H4 (cell line): ENCODE measurements around the gene UGT2A1. TPM values are rescaled to one million over a fixed set of nuclear protein-coding genes. Genes with fewer than 3 reads are reported as not detected.
A peak's percentile ranks its signal among the peaks of the same experiment; 100 is the strongest.

Source experiments
- DNase-seq: peaks from one replicate; pipeline ENCODE4 v3.0.0-alpha.2; 2015; ENCODE audit warnings: low spot score
- total RNA-seq: library from RNA; depleted of rRNA; stranded (reverse); fragments of >200 nt; shearing (Covaris generic); gene quantifications from 2 replicates; pipeline ENCODE4 v1.2.3, GENCODE V29; 2014; rRNA removed

The UGT2A1 gene
- total RNA-seq, 1 experiment from 2014 or later, result not detected

DNA sequence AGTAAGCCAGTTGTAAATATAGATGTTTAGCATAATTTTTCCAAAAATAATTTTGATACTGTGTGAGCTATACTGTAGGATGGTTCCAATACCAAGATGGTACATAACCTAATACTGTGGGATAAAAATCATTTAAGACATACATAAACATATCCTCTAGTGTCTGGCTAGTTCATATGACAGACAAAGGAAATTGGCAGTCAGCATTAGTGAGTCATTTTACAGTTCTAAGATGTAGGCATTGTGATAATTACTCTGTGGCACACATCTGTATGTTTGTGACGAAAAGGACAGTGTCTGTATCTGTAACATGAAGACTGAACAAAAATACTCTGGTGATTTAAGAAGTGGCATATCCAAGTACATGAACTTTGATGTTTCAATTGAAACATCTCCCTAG lies 63.2 kb downstream of the UGT2A1 start:
- DNase-seq, result peak; percentile 10

DNA sequence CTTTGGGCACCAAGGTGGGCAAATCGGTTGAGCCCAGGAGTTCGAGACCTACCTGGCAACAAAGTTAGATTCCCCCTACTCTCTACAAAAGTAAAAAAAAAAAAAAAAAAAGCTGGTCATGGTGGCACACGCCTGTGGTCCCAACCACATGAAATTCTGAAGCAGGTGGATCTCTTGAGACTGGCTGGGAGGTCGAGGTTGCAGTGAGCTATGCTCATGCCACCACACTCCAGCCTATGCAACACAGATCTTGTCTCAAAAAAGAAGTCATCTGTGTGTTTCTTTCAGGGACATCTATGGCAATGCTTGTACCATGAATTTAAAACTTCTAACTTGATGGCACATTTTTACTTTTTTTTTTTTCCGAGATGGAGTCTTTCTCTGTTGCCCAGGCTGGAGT lies 68.9 kb downstream of the UGT2A1 start:
- DNase-seq, result no peak

DNA sequence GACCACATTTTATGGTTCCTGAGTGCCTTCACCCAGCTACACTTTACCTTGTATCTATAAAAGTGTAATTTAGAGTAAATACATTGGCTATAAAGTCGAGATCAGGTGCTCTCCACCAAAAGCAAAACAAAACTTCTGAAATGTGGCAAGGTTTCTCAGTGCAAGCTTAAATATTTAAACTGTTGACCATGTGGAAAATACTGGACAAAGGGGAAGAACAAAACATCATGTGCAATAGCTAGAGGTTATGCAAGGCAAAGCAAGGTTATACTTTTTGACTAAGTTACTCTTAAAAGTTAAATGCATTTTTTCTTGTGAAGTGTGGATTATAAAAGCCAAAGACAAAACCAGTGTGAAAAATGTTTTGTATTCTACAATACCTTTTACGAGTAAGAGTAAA lies 69.5 kb downstream of the UGT2A1 start:
- no peak for DNase-seq

DNA sequence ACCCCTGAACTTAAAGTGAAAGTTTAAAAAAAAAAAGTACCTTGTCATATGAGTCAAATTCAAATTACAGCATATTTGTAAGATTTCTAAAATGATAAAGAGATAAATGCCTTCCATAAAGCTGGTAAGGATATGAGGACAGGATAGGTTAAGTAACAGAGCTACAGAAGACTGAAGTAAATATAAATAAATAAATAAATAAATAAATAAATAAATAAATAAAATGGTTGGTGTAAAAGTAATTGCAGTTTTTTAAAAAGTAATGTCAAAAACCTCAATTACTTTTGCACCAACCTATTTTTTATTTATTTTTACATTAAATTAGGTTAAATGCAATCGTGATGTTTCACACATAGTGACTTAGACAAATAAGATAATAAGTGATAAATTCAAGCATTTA lies 75.8 kb downstream of the UGT2A1 start:
- DNase-seq, result no peak

DNA sequence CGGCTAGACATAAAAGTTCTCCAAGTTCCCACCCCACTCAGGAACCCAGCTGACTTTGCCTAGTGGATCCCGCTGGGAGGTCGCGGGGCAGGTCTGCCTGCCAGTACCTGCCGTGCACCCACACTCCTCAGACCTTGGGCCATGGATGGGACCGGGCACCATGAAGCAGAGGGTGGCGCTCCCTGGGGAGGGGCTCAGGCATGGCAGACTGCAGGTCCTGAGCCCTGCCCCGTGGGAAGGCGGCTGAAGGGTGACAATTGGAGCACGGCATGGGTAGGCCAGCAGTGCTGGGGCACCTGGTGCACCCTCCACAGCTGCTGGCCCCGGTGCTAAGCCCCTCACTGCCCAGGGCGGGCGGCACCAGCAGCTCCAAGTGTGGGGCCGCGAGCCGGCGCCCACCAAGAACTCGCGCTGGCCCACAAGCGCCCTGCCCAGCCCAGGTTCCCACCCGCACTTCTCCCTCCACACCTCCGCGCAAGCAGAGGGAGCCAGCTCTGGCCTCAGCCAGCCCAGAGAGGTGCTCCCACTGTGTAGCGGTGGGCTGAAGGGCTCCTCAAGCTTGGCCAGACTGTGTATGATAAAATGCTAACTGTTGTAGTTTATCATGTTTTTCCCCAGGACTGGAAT lies 76.7 kb downstream of the UGT2A1 start:
- no peak for DNase-seq

DNA sequence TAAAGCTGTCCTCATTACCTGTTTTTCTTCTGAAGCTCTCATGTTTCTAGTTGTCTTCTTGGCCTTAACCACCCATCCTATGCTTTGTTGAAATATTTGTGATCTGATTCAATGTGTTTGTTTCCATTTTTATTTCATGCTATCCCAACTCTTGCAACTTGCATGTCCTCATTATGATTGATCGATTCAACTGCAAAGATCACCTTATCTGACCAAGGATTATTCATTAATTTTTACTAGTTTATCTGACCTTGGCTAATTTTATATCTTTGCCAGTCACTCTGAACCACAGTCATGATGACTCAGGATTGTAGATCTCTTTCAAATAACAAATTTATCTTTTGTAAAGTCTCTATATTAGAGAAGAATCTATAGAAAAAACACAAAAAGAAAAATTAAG lies 84.3 kb downstream of the UGT2A1 start:
- DNase-seq, result no peak

DNA sequence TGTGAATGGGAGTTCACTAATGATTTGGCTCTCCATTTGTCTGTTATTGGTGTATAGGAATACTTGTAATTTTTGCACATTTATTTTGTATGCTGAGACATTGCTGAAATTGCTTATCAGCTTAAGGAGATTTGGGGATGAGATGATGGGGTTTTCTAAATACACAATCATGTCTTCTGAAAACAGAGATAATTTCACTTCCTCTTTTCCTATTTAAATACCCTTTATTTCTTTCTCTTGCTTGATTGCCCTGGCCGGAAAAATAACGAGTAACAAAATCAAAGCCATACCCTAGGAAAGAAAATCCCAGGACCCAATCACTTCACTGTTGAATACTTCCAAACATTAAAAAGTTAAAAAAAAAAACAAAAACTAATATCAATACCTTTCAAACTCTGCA lies 89.6 kb downstream of the UGT2A1 start:
- DNase-seq, result no peak

DNA sequence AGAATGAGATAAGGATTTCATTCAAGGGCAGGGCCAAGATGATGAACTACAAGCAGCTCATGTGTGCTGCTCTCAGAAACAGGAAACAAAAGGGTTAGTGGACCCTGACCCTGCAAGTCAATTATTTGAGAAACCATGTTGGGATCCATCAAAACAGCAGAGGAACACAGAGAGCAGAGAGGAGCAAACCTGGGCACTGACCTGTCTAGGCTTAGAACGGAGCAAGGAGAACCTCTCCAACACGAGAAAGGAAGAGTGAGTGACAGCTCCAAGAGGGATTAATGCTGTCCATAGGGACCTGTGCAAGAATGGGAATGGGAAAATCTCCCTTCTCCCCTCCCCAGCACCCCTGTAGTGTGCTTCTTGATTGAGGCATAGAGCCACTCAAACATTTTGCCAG lies 103.4 kb downstream of the UGT2A1 start:
- DNase-seq, result no peak

DNA sequence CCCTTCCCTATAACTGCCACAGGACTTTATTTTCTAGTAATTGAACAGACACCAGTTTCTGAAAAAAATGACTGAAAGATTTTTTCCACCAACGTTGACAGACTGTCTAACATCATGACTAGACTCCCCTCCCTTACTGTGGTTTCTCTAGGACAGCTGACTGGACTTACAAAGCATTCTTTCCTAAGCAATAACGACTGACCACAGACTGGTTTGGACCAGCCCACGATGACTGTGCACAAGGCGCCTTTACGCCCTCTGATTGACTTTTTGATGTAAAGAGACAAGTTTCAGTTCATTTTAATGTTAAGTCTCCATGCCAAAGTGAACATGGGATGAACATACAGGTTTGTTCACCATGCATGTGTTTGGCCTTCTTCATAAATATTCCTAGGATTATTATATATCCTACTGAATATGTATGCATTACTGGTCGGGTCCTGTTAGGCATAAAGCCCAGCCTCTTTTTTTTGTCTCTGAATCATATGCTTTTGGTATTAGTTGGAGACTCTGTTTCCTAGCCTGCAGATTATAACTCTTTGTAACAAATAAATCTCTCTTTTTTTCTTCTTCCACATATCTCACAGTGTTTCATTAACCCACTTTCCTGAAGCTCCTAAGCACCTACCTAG lies 106.8 kb downstream of the UGT2A1 start:
- peak; percentile 68 for DNase-seq

Other genes starting within 250 kb of the UGT2A1 start
- gene UGT2B4, start 157.3 kb downstream of the UGT2A1 start, total RNA-seq, result 0.39 and 5.2 TPM in 2 replicates
- gene UGT2A2, start 13.6 kb downstream of the UGT2A1 start, total RNA-seq, result not detected in 2 replicates
- 0.70 and 1.8 TPM in 2 replicates for gene SULT1B1, start 107.4 kb upstream of the UGT2A1 start, total RNA-seq
- 1.6 and 3.1 TPM in 2 replicates for gene SULT1E1, start 206.9 kb upstream of the UGT2A1 start, total RNA-seq